Heart right ventricle (tissue), 16 donors: ENCODE results near the gene CUBN. TPM values are rescaled to one million over a fixed set of nuclear protein-coding genes. Genes with fewer than 3 reads are reported as not detected.

Source experiments
- ATAC-seq, 8 donors: fragments of 200-7000 bp; cut with Tn5 transposase; one replicate each; pipeline ENCODE4 v1.9.1; 2020; ENCODE audit warnings: mild to moderate bottlenecking in 8 of 8, moderate library complexity in 8 of 8, moderate number of reproducible peaks in 1 of 8
- DNase-seq, 2 donors: peaks; one replicate each; pipeline ENCODE4 v3.0.0-alpha.2; 2020
- H3K27ac ChIP-seq, 10 donors: fragments of 200-600 bp; sonication (generic) in 2 of 10; one replicate each; pipeline versions ENCODE4 v1.5.0 to v1.8.0; 2020 to 2022; ENCODE audit warnings: mild to moderate bottlenecking in 3 of 10
- H3K27me3 ChIP-seq, 7 donors: fragments of 200-600 bp; one replicate each; pipeline ENCODE4 v1.8.0; 2021 to 2022; ENCODE audit warnings: mild to moderate bottlenecking in 2 of 7
- H3K36me3 ChIP-seq, 9 donors: fragments of 200-600 bp; sonication (generic) in 1 of 9; one replicate each; pipeline versions ENCODE4 v1.5.0 to v1.8.0; 2020 to 2022; ENCODE audit warnings: mild to moderate bottlenecking in 2 of 9
- H3K4me1 ChIP-seq, 9 donors: fragments of 200-600 bp; sonication (generic) in 1 of 9; one replicate each; pipeline versions ENCODE4 v1.5.0 to v1.8.0; 2020 to 2022; ENCODE audit warnings: mild to moderate bottlenecking in 4 of 9
- H3K4me3 ChIP-seq, 10 donors: fragments of 200-600 bp; sonication (generic) in 2 of 10; one replicate each; pipeline versions ENCODE4 v1.5.0 to v1.8.0; 2020 to 2022; ENCODE audit warnings: mild to moderate bottlenecking in 7 of 10, moderate library complexity in 2 of 10
- H3K9me3 ChIP-seq, 11 donors: fragments of 200-600 bp in 10 of 11; sonication (generic) in 2 of 11; one replicate each; pipeline versions ENCODE4 v1.5.0 to v1.8.0; 2013 to 2022; ENCODE audit warnings: mild to moderate bottlenecking in 2 of 11, control low read depth in 1 of 11, moderate library complexity in 1 of 11
- WGBS, 2 donors: extraction: QIAGEN DNeasy Blood & Tissue Kit; methylation state at CpG; one replicate each; pipeline ENCODE4 v1.1.7; 2013; ENCODE audit warnings: inconsistent platforms in 1 of 2; 5-methylcytosine and 5-hydroxymethylcytosine counted together
- intact Hi-C, 10 donors: fragments of 100-400 bp; cut with DNase I; formaldehyde crosslinking; loops; one replicate each; pipeline versions ENCODE4 v1.11.1 to v1.14.2; 2022
- long read RNA-seq, 3 donors: library from polyadenylated mRNA; unstranded; transcript quantifications; one replicate each; pipeline ENCODE4 v2.0.0, GENCODE V29; 2020 to 2021
- polyA plus RNA-seq, 2 donors: library from polyadenylated mRNA; stranded (reverse); fragments of 200-250 nt; gene quantifications; one replicate each; pipeline ENCODE4 v1.2.3, GENCODE V29; 2013
- total RNA-seq, 10 donors: library from RNA; stranded (reverse); fragmentation: NEBNext Ultra II Directional in 3 of 10; extraction: Animal tissue kit (Norgen Biotek cat#: 25700) in 3 of 10; gene quantifications; one replicate each; pipeline versions ENCODE4 v1.2.1 to v1.2.4, GENCODE V29; 2021 to 2023
- TF ChIP-seq, protein P1 (sequence below), 9 donors: fragments of 200-600 bp; sonication (generic) in 2 of 9; IDR thresholded peaks; one replicate each; pipeline versions ENCODE4 v1.5.0 to v1.8.0; 2021 to 2022; ENCODE audit warnings: antibody characterized with exemption in 9 of 9, mild to moderate bottlenecking in 5 of 9, moderate library complexity in 1 of 9
- donor health status: Arrhythmogenic right ventricular cardiomyopathy.
- donor health status: ischemic (EF 13 %, LVEDD 7.1; RV severe dilation, severe dysfunction).
- donor health status: healthy with polysubstance abuse.
- donor health status: DM: no; HTN: yes; CAD: no.
- donor health status: DM: no; HTN: no; CAD: no.
- donor health status: ischemic (EF 25% LVEDD 6.9; RV normal size, moderate dysfunction).
- donor health status: ischemic (EF 25% LVEDD 5.7; RV mildly dilated, moderate dysfunction).
- donor health status: healthy.
- donor health status: DM: yes; HTN: yes; CAD: no.
- donor health status: Ischemic cardiomyopathy.
- donor health status: ischemic (EF 35%, LVEDD 5.7; RV mildly dilated, moderate dysfunction).
- donor health status: nonischemic (EF 11% LVEDD 7.7; RV severe dilation, severe dysfunction).
- donor health status: DM: yes; HTN: yes; CAD: no.
- donor health status: PGD.
- donor health status: ischemic (EF 29% LVEDD 5.4; RV normal size, mild dysfunction).
- donor health status: nonischemic (EF 23%, LVEDD 6.1; RV moderate dilation, normal function).

Gene CUBN
- total RNA-seq (1 to 10 TPM in 2 of 10 donors, under 1 TPM in 8; 0.25 to 1.2 (median 0.46) TPM), polyA plus RNA-seq (under 1 TPM; 0.13 to 0.37 TPM)
- long read RNA-seq, donor 1, partial matches to known transcripts: 0 of 1 reads
- long read RNA-seq, donor 1, other reads (novel, unspliced or antisense): 1 of 1 reads
- long read RNA-seq, donor 2: 0 reads
- long read RNA-seq, donor 3: 0 reads

- no peak within 1 kb of the TSS for H3K4me3 ChIP-seq
- WGBS, 2 donors: 93 to 100% methylated on average over 1 of the region's 1 CpG
- TF ChIP-seq, protein P1, sequence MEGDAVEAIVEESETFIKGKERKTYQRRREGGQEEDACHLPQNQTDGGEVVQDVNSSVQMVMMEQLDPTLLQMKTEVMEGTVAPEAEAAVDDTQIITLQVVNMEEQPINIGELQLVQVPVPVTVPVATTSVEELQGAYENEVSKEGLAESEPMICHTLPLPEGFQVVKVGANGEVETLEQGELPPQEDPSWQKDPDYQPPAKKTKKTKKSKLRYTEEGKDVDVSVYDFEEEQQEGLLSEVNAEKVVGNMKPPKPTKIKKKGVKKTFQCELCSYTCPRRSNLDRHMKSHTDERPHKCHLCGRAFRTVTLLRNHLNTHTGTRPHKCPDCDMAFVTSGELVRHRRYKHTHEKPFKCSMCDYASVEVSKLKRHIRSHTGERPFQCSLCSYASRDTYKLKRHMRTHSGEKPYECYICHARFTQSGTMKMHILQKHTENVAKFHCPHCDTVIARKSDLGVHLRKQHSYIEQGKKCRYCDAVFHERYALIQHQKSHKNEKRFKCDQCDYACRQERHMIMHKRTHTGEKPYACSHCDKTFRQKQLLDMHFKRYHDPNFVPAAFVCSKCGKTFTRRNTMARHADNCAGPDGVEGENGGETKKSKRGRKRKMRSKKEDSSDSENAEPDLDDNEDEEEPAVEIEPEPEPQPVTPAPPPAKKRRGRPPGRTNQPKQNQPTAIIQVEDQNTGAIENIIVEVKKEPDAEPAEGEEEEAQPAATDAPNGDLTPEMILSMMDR (IDR thresholded peaks at IDR 0.05): no peak
These were observed at the start of gene CUBN for GRCh38 chr10:17129741-17130140. TSS of gene CUBN (minus strand) at chr10:17129811. CDS start at chr10:17129765, 46 bp downstream.

DNA sequence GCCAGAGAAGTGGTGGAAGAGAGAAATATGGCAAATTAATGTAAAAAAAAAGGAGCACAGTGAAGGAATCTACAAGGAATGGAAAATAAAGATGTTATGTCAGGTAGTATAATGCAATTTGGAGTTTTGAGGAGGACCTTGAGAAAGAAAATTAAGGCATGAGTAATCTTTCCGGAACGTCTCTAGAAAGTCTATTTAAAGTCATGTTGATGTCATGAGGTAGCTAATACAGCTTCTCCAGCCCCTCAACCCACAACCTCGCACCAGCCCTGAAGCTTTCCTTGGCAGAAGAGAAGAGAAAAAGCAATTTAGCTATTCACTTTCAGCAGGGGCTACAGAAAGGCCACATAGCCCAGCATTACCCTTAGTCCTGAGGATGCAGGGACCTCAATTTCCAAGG is 49.4 kb upstream of the CUBN start:
- H3K27ac ChIP-seq: no peak overlapping the region
- DNase-seq (no peak), ATAC-seq (no peak)
- H3K4me3 ChIP-seq: no peak overlapping the region
- intact Hi-C loops: no loop called here
- H3K9me3 ChIP-seq: no peaks in the 10 kb centered on the region
- 68 to 73% methylated on average over 3 of the region's 3 CpGs for WGBS, 2 donors
- TF ChIP-seq, protein P1 (IDR thresholded peaks at IDR 0.05): no peak
- H3K4me1 ChIP-seq: peaks cover 0 to 21% (median 0%) of the 10 kb centered on the region in 9 donors
- no peaks in the 10 kb centered on the region for H3K36me3 ChIP-seq
- no peaks in the 10 kb centered on the region for H3K27me3 ChIP-seq

More at GRCh38 chr10:17129741-17130140, at the start of gene CUBN:
- Histone ChIP-seq H3K9me3 (no peaks in the 10 kb centered on the region), H3K27ac (no peak within 1 kb of the TSS), H3K27me3 (no peaks in the 10 kb centered on the region), H3K4me1 (no peaks in the 10 kb centered on the region), H3K36me3 (no peaks in the 10 kb centered on the region)
- DNase-seq (no peak), ATAC-seq (no peak)
- intact Hi-C loops: loop anchor here in 1 of 10 donors (5.0 kb wide), 1 partner anchor 1902 kb away; no protein-coding TSS in a partner anchor

DNA sequence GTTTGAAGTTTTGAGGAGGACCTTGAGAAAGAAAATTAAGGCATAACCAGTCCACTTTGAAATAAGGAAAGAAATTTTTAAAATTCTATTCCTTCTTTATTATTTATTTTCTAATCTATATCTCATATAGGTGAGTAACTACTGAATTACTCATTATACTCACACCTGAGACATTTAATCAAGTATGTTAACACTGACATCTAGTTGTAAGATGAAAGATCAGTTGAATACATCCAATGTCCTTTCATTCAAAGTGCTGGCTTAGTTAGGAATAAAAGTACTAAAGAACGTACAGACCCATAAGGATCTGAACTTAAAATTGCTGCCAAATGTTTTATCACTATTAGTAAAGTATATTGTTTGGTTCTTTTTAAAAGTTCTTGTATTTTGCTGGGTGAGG is 48.4 kb upstream of the CUBN start:
- ATAC-seq: no peak
- TF ChIP-seq, protein P1 (IDR thresholded peaks at IDR 0.05): no peak

DNA sequence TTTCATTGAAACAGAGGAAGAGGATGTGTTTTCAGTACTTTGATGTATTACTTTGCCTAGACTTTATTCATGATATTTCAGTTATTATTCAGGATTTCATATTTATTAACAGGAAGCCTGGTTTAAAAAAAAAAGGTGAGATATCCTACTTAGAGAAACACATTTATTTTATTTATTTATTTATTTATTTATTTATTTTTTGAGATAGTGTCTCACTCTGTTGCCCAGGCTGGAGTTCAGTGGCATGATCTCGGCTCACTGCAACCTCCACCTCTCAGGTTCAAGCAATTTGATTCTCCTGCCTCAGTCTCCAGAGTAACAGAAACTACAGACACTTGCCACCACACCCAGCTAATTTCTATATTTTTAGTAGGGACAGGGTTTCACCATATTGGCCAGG is 47.4 kb upstream of the CUBN start:
- no peaks in the 10 kb centered on the region for H3K27me3 ChIP-seq
- TF ChIP-seq, protein P1 (IDR thresholded peaks at IDR 0.05): no peak
- WGBS, 2 donors: 96 to 100% methylated on average over 1 of the region's 1 CpG
- no peaks in the 10 kb centered on the region for H3K36me3 ChIP-seq
- DNase-seq: no peak
- no peak for ATAC-seq
- no peak overlapping the region for H3K27ac ChIP-seq
- peaks cover 0 to 21% (median 0%) of the 10 kb centered on the region in 9 donors for H3K4me1 ChIP-seq
- intact Hi-C loops: no loop called here
- H3K4me3 ChIP-seq: no peak overlapping the region
- no peaks in the 10 kb centered on the region for H3K9me3 ChIP-seq

More for the DNA sequence above, 48.4 kb upstream of the CUBN start:
- Histone ChIP-seq H3K4me1 (peaks cover 0 to 21% (median 0%) of the 10 kb centered on the region in 9 donors), H3K4me3 (no peak overlapping the region), H3K36me3 (no peaks in the 10 kb centered on the region), H3K9me3 (no peaks in the 10 kb centered on the region), H3K27ac (no peak overlapping the region), H3K27me3 (no peaks in the 10 kb centered on the region)
- no peak for DNase-seq
- WGBS, 2 donors: 88 to 99% methylated on average over 1 of the region's 1 CpG
- intact Hi-C loops: no loop called here
